Esophagus muscularis mucosa (tissue), 3 donors: Measurements from ENCODE around the gene DCP1A.

ENCODE experiments used
- CTCF ChIP-seq, 3 experiments: fragments of 200-600 bp in 2 of 3; fragments of 450-650 bp in 1 of 3; sonication (generic) in 2 of 3; IDR thresholded peaks; one replicate each; pipeline ENCODE4 v1.5.1; 2017 to 2019; ENCODE audit warnings: antibody characterized with exemption in 3 of 3, mild to moderate bottlenecking in 2 of 3, moderate library complexity in 1 of 3
- POLR2A ChIP-seq: fragments of 450-650 bp; IDR thresholded peaks from one replicate; pipeline ENCODE4 v1.6.1; 2017; ENCODE audit warnings: antibody characterized with exemption, moderate library complexity, mild to moderate bottlenecking, low read depth
- POLR2AphosphoS5 ChIP-seq, 2 donors: sonication (generic); formaldehyde crosslinking; IDR thresholded peaks; one replicate each; pipeline ENCODE4 v1.6.1; 2017; ENCODE audit warnings: antibody characterized with exemption in 2 of 2

GRCh38 chr3:53346514-53346913 is 829 bp downstream of the DCP1A start:
- TF ChIP-seq POLR2A (no peak), CTCF (IDR thresholded peaks at IDR 0.05) (no peak), POLR2AphosphoS5 (IDR thresholded peaks at IDR 0.05) (no peak)
